Neural cell (in vitro differentiated cells): ENCODE results near the gene TTC19. TPM values are rescaled to one million over a fixed set of nuclear protein-coding genes. Genes with fewer than 3 reads are reported as not detected.

ENCODE experiments used
- H2AFZ ChIP-seq: fragments of 200-600, 300-800 bp; sonication (generic), shearing (Covaris generic); 2 replicates; pipeline ENCODE4 v1.6.0; 2014; ENCODE audit warnings: low read depth, mild to moderate bottlenecking, antibody characterized with exemption, low read length, moderate library complexity
- H3F3A ChIP-seq: fragments of 200-600 bp; shearing (Covaris generic); 2 replicates; pipeline ENCODE4 v1.6.1; 2016; ENCODE audit warnings: mild to moderate bottlenecking, moderate library complexity, mixed read lengths, antibody characterized with exemption, low read length; ENCODE audit not compliant: insufficient read depth, poor library complexity, severe bottlenecking
- H3K27ac ChIP-seq: fragments of 200-600, 300-800 bp; sonication (generic), shearing (Covaris generic); 2 replicates; pipeline ENCODE4 v1.5.1; 2014; ENCODE audit warnings: mild to moderate bottlenecking, low read length, moderate library complexity
- H3K27me3 ChIP-seq: fragments of 300-800, 200-600 bp; sonication (generic), shearing (Covaris generic); 2 replicates; pipeline ENCODE4 v1.6.0; 2014; ENCODE audit warnings: mild to moderate bottlenecking, low read depth, low read length, moderate library complexity; ENCODE audit not compliant: insufficient read depth
- H3K36me3 ChIP-seq: fragments of 300-800, 200-600 bp; sonication (generic), shearing (Covaris generic); 2 replicates; pipeline ENCODE4 v1.5.1; 2014; ENCODE audit warnings: mild to moderate bottlenecking, antibody characterized with exemption, low read length, moderate library complexity; ENCODE audit not compliant: insufficient read depth
- H3K4me2 ChIP-seq: fragments of 300-800, 200-600 bp; sonication (generic), shearing (Covaris generic); 2 replicates; pipeline ENCODE4 v1.6.0; 2014; ENCODE audit warnings: mild to moderate bottlenecking, low read length
- H3K4me3 ChIP-seq: fragments of 300-800, 200-600 bp; sonication (generic), shearing (Covaris generic); 2 replicates; pipeline ENCODE4 v1.5.1; 2014; ENCODE audit warnings: mild to moderate bottlenecking, low read length, moderate library complexity
- H3K79me2 ChIP-seq: fragments of 200-600 bp; shearing (Covaris generic); replicated peaks from 2 replicates; pipeline ENCODE4 v1.6.0; 2014; ENCODE audit warnings: mild to moderate bottlenecking, low read length, moderate library complexity; ENCODE audit not compliant: insufficient read depth
- H3K9ac ChIP-seq: fragments of 300-800, 200-600 bp; sonication (generic), shearing (Covaris generic); 2 replicates; pipeline ENCODE4 v1.6.1; 2016; ENCODE audit warnings: mild to moderate bottlenecking, low read length, mixed read lengths
- H3K9me2 ChIP-seq: fragments of 200-600 bp; shearing (Covaris generic); 2 replicates; pipeline ENCODE4 v1.6.1; 2016; ENCODE audit warnings: mild to moderate bottlenecking, low read length, mixed read lengths; ENCODE audit not compliant: insufficient read depth
- H3K9me3 ChIP-seq: fragments of 200-600, 300-800 bp; sonication (generic), shearing (Covaris generic); 2 replicates; pipeline ENCODE4 v1.6.1; 2016; ENCODE audit warnings: mild to moderate bottlenecking, mixed run types, low read length, moderate library complexity, mixed read lengths
- H4K20me1 ChIP-seq: fragments of 200-600 bp; shearing (Covaris generic); 2 replicates; pipeline ENCODE4 v1.6.1; 2016; ENCODE audit warnings: mild to moderate bottlenecking, mixed run types; ENCODE audit not compliant: insufficient read depth
- EP300 ChIP-seq: fragments of 450-650 bp; conservative IDR thresholded peaks from 2 replicates; pipeline ENCODE4 v1.6.1; 2014; ENCODE audit warnings: antibody characterized with exemption, mild to moderate bottlenecking, moderate library complexity; ENCODE audit not compliant: poor library complexity, severe bottlenecking
- EZH2 ChIP-seq: fragments of 200-600, 300-800 bp; shearing (Covaris generic), sonication (generic); IDR thresholded peaks from 2 replicates; pipeline ENCODE4 v1.6.1; 2014; ENCODE audit warnings: antibody characterized with exemption, low read length, borderline replicate concordance, mild to moderate bottlenecking; ENCODE audit not compliant: insufficient read depth, poor library complexity, severe bottlenecking
- MXI1 ChIP-seq: fragments of 450-650 bp; conservative IDR thresholded peaks from 2 replicates; pipeline ENCODE4 v1.6.1; 2014; ENCODE audit warnings: antibody characterized with exemption, mild to moderate bottlenecking; ENCODE audit not compliant: poor library complexity, severe bottlenecking
- POLR2AphosphoS5 ChIP-seq: IDR thresholded peaks from 2 replicates; pipeline ENCODE4 v1.6.1; 2012
- RAD21 ChIP-seq: fragments of 450-650 bp; conservative IDR thresholded peaks from 2 replicates; pipeline ENCODE4 v1.6.1; 2014; ENCODE audit warnings: antibody characterized with exemption, mild to moderate bottlenecking, moderate library complexity
- SMC3 ChIP-seq: fragments of 450-650 bp; conservative IDR thresholded peaks from 2 replicates; pipeline ENCODE4 v1.6.1; 2014; ENCODE audit warnings: antibody characterized with exemption, mild to moderate bottlenecking, moderate library complexity; ENCODE audit not compliant: poor library complexity
- TAF1 ChIP-seq: IDR thresholded peaks from 2 replicates; pipeline ENCODE4 v1.6.1; 2012; ENCODE audit warnings: low read depth
- polyA plus RNA-seq: library from polyadenylated mRNA; depleted of rRNA; stranded (reverse); fragments of >200 nt; gene quantifications from 2 replicates; pipeline ENCODE4 v1.2.3, GENCODE V29; 2014
- TF ChIP-seq, protein P1 (sequence below): fragments of 450-650 bp; IDR thresholded peaks from 2 replicates; pipeline ENCODE4 v1.5.1; 2014; ENCODE audit warnings: antibody characterized with exemption, mild to moderate bottlenecking, moderate library complexity; ENCODE audit not compliant: poor library complexity, severe bottlenecking
- TF ChIP-seq, protein P2 (sequence below): IDR thresholded peaks from 2 replicates; pipeline ENCODE4 v1.6.1; 2012; ENCODE audit warnings: borderline replicate concordance

Gene TTC19
- polyA plus RNA-seq, 1 donor from 2014 or later, result 97.8 TPM

DNA sequence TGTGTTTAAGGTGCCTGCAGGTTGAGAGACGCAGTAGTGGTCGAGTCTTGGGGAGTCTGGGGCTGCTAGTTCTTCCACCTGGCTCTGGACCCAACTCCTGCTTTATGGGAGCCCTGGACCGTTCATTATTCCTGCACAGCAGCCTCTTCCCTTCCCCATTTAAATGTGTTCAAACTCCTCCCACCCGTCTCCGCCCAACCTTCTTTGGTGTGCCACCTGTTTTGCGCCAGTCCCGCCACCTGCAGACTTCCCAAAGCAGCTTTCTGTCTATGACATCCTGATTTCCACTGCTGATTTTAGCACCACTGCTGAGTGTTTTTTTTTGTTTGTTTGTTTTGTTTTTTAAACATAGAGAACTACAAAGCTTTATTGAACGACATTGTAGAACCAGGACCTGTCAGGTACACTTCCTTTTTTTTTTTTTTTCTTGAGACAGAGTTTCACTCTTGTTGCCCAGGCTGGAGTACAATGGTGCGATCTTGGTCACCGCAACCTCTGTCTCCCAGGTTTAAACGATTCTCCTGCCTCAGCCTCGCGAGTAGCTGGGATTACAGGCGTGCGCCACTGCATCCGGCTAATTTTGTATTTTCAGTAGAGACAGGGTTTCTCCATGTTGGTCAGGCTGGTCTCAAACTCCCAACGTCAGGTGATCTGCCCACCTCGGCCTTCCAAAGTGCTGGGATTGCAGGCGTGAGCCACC is 41.9 kb upstream of the TTC19 start:
- Histone ChIP-seq H4K20me1 (no peaks in the 10 kb centered on the region), H3K36me3 (no peaks in the 10 kb centered on the region), H3K27ac (no peak overlapping the region), H3K79me2 (no peaks in the 10 kb centered on the region), H3K9me2 (no peaks in the 10 kb centered on the region), H2AFZ (no peak overlapping the region), H3K9me3 (no peaks in the 10 kb centered on the region), H3F3A (no peaks in the 10 kb centered on the region), H3K9ac (no peak overlapping the region), H3K4me2 (no peak overlapping the region), H3K27me3 (no peaks in the 10 kb centered on the region), H3K4me3 (no peak overlapping the region)
- no peak for TF ChIP-seq RAD21
- TF ChIP-seq SMC3, result no peak
- TF ChIP-seq MXI1, result no peak
- TF ChIP-seq EZH2, result no peak
- TF ChIP-seq EP300, result no peak
- TF ChIP-seq, protein P1, sequence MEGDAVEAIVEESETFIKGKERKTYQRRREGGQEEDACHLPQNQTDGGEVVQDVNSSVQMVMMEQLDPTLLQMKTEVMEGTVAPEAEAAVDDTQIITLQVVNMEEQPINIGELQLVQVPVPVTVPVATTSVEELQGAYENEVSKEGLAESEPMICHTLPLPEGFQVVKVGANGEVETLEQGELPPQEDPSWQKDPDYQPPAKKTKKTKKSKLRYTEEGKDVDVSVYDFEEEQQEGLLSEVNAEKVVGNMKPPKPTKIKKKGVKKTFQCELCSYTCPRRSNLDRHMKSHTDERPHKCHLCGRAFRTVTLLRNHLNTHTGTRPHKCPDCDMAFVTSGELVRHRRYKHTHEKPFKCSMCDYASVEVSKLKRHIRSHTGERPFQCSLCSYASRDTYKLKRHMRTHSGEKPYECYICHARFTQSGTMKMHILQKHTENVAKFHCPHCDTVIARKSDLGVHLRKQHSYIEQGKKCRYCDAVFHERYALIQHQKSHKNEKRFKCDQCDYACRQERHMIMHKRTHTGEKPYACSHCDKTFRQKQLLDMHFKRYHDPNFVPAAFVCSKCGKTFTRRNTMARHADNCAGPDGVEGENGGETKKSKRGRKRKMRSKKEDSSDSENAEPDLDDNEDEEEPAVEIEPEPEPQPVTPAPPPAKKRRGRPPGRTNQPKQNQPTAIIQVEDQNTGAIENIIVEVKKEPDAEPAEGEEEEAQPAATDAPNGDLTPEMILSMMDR, result no peak
- no peak for TF ChIP-seq POLR2AphosphoS5
- no peak for TF ChIP-seq TAF1
- TF ChIP-seq, protein P2, sequence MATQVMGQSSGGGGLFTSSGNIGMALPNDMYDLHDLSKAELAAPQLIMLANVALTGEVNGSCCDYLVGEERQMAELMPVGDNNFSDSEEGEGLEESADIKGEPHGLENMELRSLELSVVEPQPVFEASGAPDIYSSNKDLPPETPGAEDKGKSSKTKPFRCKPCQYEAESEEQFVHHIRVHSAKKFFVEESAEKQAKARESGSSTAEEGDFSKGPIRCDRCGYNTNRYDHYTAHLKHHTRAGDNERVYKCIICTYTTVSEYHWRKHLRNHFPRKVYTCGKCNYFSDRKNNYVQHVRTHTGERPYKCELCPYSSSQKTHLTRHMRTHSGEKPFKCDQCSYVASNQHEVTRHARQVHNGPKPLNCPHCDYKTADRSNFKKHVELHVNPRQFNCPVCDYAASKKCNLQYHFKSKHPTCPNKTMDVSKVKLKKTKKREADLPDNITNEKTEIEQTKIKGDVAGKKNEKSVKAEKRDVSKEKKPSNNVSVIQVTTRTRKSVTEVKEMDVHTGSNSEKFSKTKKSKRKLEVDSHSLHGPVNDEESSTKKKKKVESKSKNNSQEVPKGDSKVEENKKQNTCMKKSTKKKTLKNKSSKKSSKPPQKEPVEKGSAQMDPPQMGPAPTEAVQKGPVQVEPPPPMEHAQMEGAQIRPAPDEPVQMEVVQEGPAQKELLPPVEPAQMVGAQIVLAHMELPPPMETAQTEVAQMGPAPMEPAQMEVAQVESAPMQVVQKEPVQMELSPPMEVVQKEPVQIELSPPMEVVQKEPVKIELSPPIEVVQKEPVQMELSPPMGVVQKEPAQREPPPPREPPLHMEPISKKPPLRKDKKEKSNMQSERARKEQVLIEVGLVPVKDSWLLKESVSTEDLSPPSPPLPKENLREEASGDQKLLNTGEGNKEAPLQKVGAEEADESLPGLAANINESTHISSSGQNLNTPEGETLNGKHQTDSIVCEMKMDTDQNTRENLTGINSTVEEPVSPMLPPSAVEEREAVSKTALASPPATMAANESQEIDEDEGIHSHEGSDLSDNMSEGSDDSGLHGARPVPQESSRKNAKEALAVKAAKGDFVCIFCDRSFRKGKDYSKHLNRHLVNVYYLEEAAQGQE, result no peak

DNA sequence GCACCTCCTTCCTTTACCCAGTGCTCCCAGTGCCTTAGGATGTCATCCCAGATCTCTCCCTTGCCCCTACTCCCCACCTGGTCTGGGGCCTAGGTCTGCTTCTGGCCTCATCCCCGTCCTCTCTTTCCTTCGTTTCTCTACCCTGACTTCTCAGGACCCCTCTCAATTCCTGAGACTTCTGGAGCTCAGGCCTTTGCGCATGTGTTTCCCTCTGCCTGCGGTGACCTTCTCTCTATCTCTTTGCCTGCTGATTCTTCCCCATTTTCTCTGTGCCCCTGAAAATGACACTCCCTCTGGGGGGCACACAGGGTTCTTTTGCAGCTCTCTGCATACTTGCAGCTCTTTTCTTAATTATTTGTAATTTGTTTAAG is 41.2 kb upstream of the TTC19 start:
- Histone ChIP-seq H3K27me3 (no peaks in the 10 kb centered on the region), H3K4me2 (no peak overlapping the region), H3K9me2 (no peaks in the 10 kb centered on the region), H2AFZ (no peak overlapping the region), H3K9me3 (no peaks in the 10 kb centered on the region), H3F3A (no peaks in the 10 kb centered on the region), H4K20me1 (no peaks in the 10 kb centered on the region), H3K4me3 (no peak overlapping the region), H3K9ac (no peak overlapping the region), H3K79me2 (no peaks in the 10 kb centered on the region), H3K36me3 (no peaks in the 10 kb centered on the region), H3K27ac (no peak overlapping the region)
- TF ChIP-seq POLR2AphosphoS5 (no peak), TAF1 (no peak), EP300 (no peak), MXI1 (no peak), EZH2 (no peak), RAD21 (no peak), SMC3 (no peak)
- TF ChIP-seq, protein P1, result no peak
- TF ChIP-seq, protein P2, result no peak
